WI38 (cell line): Measurements from ENCODE around the gene OSBPL9.

Experiments used
- H3K4me3 ChIP-seq: 2 replicates; pipeline ENCODE4 v1.5.1; 2011; ENCODE audit warnings: low read depth, mild to moderate bottlenecking, control low read depth, low read length
- TF ChIP-seq, protein P1 (sequence below): IDR thresholded peaks from 2 replicates; pipeline ENCODE4 v1.5.1; 2012; ENCODE audit warnings: low read depth, mild to moderate bottlenecking, control low read depth, low read length

Gene OSBPL9, protein sequence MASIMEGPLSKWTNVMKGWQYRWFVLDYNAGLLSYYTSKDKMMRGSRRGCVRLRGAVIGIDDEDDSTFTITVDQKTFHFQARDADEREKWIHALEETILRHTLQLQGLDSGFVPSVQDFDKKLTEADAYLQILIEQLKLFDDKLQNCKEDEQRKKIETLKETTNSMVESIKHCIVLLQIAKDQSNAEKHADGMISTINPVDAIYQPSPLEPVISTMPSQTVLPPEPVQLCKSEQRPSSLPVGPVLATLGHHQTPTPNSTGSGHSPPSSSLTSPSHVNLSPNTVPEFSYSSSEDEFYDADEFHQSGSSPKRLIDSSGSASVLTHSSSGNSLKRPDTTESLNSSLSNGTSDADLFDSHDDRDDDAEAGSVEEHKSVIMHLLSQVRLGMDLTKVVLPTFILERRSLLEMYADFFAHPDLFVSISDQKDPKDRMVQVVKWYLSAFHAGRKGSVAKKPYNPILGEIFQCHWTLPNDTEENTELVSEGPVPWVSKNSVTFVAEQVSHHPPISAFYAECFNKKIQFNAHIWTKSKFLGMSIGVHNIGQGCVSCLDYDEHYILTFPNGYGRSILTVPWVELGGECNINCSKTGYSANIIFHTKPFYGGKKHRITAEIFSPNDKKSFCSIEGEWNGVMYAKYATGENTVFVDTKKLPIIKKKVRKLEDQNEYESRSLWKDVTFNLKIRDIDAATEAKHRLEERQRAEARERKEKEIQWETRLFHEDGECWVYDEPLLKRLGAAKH

DNA sequence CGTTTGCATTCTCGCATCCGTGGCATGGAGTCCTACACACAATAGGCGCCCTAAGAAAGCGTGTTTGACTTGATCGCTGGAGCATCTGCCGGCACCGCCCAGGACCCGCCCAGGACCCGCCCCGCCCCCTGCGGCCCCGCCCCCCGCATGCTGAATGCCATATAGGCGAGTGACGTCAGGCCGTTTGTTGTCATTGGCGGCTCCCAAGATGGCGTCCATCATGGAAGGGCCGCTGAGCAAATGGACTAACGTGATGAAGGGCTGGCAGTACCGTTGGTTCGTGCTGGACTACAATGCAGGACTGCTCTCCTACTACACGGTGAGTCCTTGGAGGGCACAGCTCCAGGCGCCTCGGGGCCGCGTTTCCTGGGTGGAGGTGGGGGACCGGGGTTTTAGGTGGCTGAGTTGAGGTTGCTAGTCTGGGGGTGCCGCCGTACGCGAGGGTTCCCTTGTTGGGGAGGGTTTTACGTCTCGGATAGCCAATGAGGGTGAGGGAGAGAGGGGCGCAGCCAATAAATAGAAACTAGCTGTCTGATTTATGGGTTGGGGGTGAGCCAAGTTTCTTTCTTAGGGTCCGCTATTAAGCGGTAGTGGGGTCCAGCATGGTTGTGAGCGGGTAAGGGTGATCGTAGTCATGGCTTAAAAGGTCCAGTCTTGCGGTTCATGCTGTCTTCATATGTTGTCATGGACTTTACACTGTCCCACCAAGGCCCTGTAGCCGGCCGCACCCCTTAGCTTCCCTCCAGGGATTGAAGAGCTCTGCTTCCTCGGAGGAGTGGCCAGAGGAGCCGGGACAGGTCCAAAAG is at the start of gene OSBPL9:
Gene OSBPL9, plus strand, starts transcription at position 190 of the 806 bp plus-strand sequence. Its CDS starts 19 bp downstream, at position 209.
- peak within 1 kb of the TSS; percentile 77 for H3K4me3 ChIP-seq
- TF ChIP-seq, protein P1, sequence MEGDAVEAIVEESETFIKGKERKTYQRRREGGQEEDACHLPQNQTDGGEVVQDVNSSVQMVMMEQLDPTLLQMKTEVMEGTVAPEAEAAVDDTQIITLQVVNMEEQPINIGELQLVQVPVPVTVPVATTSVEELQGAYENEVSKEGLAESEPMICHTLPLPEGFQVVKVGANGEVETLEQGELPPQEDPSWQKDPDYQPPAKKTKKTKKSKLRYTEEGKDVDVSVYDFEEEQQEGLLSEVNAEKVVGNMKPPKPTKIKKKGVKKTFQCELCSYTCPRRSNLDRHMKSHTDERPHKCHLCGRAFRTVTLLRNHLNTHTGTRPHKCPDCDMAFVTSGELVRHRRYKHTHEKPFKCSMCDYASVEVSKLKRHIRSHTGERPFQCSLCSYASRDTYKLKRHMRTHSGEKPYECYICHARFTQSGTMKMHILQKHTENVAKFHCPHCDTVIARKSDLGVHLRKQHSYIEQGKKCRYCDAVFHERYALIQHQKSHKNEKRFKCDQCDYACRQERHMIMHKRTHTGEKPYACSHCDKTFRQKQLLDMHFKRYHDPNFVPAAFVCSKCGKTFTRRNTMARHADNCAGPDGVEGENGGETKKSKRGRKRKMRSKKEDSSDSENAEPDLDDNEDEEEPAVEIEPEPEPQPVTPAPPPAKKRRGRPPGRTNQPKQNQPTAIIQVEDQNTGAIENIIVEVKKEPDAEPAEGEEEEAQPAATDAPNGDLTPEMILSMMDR, result no peak

- TF ChIP-seq, protein P1, result no peak
- no peak overlapping the region for H3K4me3 ChIP-seq
These were observed 49.2 kb upstream of the OSBPL9 start for GRCh38 chr1:51567653-51568052.

DNA sequence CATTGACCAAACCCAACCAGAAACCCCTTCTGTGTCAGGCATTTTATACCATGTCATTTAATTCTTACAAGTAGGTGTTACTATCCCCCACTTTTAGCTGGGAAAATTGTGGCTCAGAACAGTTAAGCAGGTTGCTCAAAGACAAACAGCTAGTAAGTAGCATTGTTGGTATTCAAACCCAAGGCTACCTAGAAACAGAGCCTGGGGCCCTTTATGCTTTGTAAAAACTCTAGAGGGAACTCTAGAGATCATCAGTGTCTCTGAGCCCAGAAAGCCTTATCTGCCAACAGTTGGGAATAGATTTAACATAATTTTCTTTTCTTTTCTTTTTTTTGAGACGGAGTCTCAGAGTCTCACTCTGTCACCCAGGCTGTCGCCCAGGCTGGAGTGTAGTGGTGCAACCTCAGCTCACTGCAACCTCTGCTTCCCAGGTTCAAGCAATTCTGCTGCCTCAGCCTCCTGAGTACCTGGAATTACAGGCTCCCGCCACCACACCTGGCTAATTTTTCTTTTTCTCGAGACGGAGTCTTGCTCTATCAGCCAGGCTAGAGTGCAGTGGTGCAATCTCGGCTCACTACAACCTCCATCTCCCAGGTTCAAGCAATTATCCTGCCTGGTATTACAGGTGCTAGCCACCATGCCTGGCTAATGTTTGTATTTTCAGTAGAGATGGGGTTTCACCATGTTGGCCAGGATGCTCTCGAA is 48.5 kb upstream of the OSBPL9 start:
- TF ChIP-seq, protein P1, result no peak
- no peak overlapping the region for H3K4me3 ChIP-seq

- TF ChIP-seq, protein P1, result no peak
- no peak overlapping the region for H3K4me3 ChIP-seq
These were observed 47.4 kb upstream of the OSBPL9 start for GRCh38 chr1:51569284-51570062.

DNA sequence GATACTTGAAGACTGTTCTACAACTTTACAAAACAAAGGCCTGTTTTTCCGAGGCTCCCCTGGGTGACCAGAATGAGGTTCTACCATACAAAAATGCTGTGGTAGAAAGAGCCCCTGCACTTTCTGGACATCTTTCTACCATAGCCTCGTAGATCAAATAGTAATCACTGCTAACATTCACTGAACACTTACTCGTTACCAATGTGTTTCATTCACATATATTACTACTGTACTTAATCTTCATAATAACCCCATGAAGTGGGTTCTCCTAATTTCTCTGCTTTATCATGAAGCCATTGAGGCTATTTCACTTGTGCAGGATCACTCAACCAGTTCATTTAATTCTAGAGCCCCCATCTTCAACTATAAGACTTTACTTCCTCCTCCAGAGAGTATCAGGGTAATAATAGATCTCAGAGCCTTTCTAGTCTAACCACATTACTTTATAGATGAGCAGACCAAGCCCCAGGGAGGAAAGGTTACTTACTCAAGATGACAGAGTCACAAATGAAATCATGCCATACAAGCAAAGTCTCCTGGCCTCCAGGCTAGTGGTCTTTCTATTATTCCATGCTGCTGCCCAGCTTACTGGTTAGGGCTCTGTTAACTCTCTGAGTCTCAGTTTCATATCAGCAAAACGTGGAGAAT is 46.7 kb upstream of the OSBPL9 start:
- TF ChIP-seq, protein P1, result no peak
- H3K4me3 ChIP-seq, result no peak overlapping the region

DNA sequence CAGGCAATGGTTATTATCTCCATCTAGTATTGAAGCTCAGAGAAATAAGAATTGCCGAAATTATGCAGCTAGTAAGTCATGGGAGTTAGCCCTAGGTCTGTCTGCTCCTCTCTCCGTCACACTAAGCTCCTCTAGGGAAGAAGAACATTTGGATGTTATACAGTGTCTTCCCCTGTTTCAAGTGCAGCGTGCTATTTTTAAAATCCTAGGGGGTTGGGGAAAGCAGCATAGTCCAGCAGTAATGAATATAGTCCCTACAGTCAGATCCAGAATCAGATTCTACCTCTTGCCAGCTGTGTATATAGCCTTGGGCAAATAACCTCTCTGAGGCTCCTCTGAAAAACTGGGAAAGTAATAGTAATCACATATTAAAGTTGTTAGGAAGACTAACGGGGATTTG is 44.5 kb upstream of the OSBPL9 start:
- H3K4me3 ChIP-seq, result no peak overlapping the region

More for the DNA sequence above, 44.5 kb upstream of the OSBPL9 start:
- TF ChIP-seq, protein P1, result no peak
